ENCODE data around the gene USP35.

DNA sequence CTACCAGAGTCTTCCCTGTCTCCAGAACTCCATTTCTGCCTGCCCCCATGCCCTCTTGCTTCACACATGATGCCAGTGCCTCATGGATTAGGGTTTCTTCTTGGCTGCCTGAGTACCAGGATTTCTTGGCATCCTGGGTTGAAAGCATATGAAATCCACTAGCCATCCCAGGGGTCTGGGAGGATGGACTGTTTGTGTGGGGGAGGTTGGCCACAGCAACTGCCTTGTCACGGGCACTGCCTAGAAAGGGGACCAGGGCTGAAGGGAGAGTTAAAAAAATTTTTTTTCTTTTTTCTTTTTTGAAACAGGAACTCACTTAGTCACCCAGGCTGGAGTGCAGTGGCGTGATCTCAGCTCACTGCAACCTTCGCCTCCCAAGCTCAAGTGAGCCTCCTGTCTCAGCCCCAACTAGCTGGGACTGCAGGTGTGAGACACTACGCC is 4.2 kb downstream of the USP35 start:
- TF ChIP-seq CTCF (IDR thresholded peaks at IDR 0.05) (no peak), EZH2 (IDR thresholded peaks at IDR 0.05; ENCODE audit: borderline replicate concordance, insufficient read depth, low read depth, low read length, poor library complexity, severe bottlenecking) (no peak)
